SHP77 treated with DMSO at 0.1 percent for 48 hours (cell line): ENCODE results near the gene WIPI1.
"Not testable (repeated sequence)": the region's sequence is repeated elsewhere in the genome, so short reads cannot be mapped to it uniquely, and the experiment has no call there.

Experiments used
- DNase-seq: peaks from one replicate; lab custom pipeline; 2025; lab: John Stamatoyannopoulos, UW

Gene WIPI1

DNA sequence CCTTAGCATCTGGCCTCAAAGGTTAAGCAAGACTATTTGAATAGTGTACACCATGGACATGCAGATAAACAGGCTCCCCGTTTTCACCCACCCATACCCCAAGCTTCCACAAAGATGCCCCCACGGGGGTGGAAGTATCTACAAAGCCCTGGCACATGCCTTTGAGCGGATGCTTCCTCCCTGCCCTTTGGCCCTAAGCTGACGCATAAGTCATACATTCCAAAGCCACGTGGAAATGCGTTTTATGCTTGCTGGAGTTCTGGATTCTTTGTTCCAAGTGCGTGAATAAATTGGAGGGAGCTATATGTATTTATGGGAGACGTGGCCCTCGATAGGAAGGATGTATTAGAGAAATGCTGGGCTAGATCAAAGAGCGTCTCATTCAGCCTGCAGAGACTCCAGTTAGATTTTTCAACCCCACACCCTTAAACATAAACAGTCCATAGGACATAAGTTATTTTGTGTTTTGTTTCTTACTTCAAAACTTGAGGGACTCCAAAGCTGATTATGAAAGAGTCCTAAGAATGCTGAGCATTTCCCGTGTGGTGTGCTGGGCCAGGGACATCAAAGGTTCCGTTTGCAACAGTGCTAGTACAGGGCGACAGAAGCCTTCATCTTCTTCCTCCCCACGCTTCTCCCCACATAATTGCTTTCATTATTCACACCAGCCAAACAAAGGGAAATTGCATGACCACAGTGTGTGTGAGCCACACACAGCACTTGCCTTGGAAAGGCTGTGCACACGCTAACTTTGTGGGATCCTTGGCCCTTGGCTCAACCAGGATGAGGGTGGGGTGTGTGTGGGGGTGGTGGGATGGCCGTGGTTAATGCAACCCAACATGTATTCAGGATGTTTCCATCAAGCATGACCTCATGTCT is 73.6 kb downstream of the WIPI1 start:
- no peak for DNase-seq

GRCh38 chr17:68383120-68383442 is 74.2 kb downstream of the WIPI1 start:
- DNase-seq, result no peak

- DNase-seq, result no peak
Measured at GRCh38 chr17:68382582-68383085, 74.7 kb downstream of the WIPI1 start.

DNA sequence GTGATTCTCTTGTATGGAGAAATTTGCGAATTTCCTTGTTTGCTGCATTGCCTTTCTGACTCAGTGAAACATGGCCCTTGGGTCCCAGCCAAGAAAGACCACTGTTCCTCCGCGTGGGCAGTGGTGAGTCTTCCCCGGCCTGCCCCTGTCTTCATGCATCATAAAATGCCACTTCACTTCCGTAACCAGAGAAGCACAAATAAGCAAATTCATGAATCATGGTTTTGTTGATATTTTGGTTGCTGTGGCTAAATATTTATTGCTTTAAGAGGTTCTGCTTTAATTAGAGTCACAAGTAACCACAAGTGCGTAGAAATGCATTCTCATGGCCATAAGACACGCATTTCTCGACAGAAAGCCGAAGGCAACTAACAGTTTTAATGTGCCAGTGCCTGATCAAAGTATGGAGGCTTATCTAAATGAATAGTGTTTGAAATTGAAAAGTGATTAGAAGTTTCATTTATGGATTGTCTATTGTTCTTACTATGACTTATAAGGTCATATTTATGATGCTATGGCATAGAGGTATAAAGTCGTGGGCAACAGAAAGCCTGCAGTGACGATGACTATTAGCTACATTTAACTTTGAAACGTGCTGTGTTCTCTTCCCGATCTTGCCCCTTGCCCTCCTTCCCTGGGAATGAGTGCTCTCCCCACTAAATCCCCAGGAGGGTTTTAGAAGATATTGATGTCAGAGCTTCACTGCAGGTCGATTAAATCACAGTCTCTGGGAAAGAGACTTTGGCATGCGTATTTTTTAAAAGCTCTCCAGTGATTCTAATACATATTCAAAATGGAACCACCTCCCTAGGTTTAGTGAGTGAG is 76.0 kb downstream of the WIPI1 start:
- DNase-seq, result no peak

DNA sequence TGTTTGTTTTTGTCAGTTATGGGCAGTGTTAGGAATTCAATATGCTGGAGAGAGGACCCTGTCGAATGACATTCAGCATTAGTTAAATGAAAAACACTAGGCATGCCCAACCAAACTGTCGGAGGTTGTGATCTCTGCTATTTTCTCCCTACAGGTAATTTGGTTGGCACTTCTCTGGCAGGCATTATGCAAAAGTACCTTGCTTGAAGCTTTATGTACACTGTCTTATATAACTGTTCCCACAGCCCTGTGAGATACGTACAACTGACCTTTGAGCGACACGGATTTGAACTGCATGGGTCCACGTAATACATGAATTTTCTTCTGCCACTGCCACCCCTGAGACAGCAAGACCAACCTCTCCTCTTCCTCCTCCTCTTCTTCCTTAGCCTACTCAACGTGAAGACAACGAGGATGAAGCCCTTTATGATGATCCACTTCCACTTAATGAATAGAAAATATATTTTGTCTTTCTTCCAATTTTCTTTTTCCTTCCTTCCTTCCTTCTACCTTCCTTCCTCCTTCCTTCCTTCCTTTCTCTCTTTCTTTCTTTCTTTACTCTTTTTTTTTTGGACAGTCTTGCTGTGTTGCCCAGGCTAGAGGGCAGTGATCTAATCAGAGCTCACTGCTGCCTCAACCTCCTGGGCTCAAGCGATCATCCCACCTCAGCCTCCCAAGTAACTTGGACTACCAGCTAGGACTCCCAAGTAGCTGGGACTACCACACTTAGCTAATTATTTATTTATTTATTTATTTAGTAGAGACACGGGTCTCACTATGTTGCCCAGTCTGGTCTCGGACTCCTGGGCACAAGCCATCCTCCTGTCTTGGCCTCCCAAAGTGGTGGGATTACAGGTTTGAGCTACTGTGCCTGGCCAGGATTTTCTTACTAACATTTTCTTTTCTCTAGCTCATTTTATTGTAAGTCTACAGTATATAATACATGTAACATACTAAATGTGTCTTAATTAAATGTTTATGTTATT is 77.3 kb downstream of the WIPI1 start:
- no peak for DNase-seq

- no peak for DNase-seq
Measured at GRCh38 chr17:68379177-68379510, 78.2 kb downstream of the WIPI1 start.

GRCh38 chr17:68378268-68379176 is 78.8 kb downstream of the WIPI1 start:
- no peak for DNase-seq

DNA sequence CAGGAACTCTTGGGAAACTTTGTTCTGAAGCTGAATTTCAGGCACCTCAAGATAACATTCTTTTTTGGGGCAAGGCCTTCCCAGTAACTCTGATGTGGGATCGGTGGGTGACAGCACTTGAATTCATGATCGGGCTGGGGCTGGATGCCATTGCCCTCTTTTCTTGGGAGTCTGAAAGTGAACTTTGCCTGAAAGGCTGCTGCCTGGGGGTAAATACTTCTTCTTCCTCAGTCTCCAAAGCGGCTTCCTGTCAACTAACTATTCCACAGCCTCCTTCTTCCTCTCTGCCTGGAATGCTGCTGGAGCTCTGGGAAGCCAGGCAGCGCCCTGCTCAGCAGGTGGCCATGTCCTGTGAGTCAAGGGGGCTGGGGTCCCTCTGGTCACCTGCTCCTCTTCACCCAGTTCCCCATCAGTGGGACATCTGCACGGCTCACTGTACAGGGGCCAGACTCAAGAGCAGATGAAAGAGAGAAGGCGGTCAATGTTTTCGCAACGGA is 79.5 kb downstream of the WIPI1 start:
- DNase-seq, result no peak

DNA sequence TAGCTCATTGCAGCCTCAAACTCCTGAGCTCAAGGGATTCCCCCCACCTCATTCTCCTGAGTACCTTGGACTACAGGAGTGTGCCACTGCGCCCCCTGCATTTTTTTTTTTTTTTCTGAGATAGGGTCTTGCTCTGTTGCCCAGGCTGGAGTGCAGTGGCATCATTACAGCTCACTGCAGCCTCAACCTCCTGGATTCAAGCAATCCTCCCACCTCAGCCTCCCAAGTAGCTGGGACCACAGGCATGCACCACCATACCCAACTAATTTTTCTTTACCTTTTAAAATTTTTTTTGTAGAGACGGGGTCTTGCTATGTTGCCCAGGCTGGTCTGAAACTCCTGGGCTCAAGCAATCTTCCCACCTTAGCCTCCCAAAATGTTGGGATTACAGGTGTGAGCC is 81.1 kb downstream of the WIPI1 start:
- not testable (repeated sequence) for DNase-seq

DNA sequence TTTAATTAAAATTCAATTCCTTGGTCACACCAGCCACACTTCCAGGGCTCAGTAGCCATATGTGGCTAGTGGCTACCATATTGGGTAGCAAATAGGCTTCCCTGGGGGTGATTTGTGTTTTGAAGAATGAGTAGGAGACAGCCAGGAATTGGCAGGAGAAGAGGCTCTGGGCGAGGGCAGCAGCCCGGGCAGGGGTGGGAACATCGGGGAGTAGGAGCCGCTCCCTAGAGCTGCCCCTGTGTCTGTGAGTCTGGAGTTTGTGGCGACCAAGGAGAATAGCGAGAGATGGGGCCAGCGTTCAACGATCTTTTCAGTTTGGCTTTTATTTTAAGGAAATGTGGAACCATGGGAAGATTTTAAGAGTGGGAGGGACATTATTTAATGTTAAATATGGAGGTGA is 81.7 kb downstream of the WIPI1 start:
- no peak for DNase-seq
